ENCODE measurements around the gene RBM3.

RBM3 gene

DNA sequence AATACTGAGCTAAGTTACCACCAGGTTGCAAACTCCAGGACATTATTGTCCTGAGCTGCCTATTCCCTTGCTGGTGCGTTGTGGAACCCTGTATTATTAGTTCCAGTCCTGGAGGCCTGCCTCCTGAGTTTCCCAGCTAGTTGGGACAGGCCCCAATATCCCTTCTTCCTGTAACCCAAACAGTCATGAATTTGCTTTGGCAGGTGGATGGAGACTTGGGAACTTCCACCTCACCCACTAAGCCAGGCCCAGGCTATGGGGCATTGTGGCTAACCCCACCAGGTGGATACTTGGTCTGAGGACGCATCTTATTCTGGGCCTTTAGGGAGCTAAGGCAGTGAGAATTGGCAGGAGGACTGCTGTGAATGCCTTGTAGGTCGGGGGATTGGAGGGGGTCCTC, 5.0 kb downstream of the RBM3 start:
- DNase-seq, result no peak

DNA sequence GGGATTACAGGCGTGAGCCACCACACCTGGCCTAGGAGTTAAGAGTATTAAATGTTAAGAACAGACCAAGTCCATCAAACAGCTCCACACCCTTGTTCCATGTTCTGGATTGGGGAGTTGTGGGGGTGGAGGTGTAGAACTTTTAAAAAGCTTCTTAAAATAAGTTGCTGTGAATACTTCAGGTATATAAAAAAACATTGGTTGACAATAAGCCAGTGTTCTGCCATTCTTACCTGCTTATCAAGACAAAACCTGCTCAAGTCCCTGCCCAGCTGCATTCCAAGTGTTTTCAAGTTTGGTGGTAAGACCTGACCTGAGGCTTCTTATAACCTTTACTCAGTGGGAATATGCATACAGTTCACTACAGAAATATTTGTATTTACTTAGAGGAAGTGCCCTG, 6.4 kb downstream of the RBM3 start:
- DNase-seq, result no peak

GRCh38 chrX:48584698-48585097, 10.4 kb downstream of the RBM3 start:
- DNase-seq, result no peak

DNA sequence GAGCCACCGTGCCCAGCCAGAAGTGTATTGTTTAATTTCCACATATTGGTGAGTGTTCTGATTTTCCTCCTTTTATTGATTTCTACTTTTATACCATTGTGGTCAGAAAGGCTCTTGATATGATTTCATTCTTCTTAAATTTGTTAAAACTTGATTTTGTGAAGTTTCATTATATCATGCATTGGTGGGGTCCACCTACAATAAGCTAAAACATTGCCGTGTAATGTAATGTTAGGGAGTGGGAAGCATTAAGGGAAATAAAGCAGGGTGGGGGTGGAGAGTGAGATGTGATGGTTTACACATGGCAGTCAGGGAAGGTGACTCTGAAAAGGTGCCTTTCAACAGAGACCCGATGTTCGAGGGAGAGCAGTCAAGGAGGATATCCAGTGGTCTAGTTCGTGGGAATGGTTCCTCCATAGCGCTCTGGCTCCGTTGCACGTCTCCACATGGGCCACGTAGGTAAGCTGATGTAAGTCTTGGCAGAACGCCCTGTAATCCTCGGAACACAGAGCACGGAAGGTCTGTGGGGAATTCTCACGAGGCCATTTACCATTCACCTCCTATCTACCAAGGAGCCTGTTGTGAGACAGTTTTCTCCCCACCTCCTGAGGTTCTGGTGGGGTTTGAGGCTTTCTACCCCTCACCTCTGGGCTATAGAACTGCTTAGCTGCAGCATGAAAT, 15.3 kb downstream of the RBM3 start:
- DNase-seq, result no peak

- no peak for DNase-seq
These were observed 16.2 kb downstream of the RBM3 start for GRCh38 chrX:48590203-48591103.

- DNase-seq, result no peak
These were observed 17.0 kb downstream of the RBM3 start for GRCh38 chrX:48591255-48591791.

DNA sequence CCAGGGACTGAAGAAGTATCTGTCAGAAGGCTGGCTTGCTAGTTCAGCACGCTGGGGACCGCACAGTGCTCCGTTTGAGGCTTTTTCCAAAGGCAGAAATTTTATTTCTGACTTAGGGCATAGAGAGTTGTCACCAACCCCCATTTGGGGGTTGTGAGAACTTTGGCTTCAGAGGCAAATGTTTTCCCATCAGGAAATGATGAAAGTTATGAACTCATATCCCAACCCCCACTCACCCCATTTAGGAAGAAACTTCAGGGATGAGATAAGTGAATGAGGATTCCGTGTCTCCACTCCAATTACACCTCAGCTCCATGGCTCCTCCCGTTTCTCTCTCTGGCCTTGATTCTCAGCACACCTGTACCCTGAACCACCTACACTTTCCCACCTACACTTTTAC, 18.7 kb downstream of the RBM3 start:
- no peak for DNase-seq

GRCh38 chrX:48595929-48596328, 21.6 kb downstream of the RBM3 start:
- no peak for DNase-seq

- DNase-seq, result peak; percentile 86 to 87
These were observed 23.3 kb downstream of the RBM3 start, which contains the start of gene WDR13 for GRCh38 chrX:48597353-48598264. TSS of gene WDR13 (plus strand) at chrX:48597492. CDS start at chrX:48597997, 505 bp downstream.

DNA sequence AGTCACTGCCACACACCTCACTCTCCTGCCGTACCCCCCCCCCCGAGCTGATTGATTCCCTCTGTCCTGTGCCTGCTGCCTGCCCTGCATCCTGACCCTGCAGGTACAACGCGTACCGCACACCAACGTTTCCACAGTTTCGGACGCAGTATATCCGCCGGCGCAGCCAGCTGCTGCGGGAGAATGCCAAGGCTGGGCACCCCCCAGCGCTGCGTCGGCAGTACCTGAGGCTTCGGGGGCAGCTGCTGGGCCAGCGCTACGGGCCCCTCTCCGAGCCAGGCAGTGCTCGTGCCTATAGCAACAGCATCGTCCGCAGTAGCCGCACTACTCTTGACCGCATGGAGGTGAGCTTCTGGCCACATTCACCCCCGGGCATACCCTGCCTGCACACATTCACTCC, 24.3 kb downstream of the RBM3 start:
- no peak for DNase-seq

- no peak for DNase-seq
These were observed 25.1 kb downstream of the RBM3 start for GRCh38 chrX:48599341-48599740.

DNA sequence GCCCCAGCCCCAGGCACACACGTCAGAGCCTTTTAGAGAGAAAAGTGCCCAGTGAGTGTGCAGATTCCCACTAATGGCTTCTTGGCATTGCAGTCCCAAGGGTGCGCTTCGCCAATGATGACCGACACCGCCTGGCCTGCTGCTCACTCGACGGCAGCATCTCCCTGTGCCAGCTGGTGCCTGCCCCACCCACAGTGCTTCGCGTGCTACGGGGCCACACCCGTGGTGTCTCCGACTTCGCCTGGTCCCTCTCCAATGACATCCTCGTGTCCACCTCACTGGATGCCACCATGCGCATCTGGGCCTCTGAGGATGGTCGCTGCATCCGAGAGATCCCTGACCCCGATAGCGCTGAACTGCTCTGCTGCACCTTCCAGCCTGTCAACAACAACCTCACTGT, 25.9 kb downstream of the RBM3 start:
- no peak for DNase-seq

DNA sequence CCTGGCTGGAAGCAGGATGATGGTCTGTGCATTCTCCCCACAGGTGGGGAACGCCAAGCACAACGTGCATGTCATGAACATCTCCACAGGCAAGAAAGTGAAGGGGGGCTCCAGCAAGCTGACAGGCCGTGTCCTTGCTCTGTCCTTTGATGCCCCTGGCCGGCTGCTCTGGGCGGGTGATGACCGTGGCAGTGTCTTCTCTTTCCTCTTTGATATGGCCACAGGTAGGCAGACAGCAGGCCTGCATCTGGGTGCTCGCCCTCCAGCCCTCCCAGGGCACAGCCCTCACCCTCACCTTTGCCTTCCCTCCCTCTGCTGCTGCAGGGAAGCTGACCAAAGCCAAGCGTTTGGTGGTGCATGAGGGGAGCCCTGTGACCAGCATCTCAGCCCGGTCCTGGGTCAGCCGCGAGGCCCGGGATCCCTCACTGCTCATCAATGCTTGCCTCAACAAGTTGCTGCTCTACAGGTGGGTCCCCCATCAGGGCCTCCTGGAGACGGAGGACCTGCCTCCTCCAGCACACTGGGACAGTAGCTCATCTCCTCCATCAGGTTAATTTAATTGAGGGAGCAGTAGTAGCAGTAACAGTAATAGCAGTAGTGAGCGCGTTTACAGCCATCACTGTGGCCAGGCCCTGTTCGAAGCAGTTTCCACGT, 27.6 kb downstream of the RBM3 start:
- DNase-seq, result no peak

GRCh38 chrX:48604701-48605100, 30.4 kb downstream of the RBM3 start:
- no peak for DNase-seq

DNA sequence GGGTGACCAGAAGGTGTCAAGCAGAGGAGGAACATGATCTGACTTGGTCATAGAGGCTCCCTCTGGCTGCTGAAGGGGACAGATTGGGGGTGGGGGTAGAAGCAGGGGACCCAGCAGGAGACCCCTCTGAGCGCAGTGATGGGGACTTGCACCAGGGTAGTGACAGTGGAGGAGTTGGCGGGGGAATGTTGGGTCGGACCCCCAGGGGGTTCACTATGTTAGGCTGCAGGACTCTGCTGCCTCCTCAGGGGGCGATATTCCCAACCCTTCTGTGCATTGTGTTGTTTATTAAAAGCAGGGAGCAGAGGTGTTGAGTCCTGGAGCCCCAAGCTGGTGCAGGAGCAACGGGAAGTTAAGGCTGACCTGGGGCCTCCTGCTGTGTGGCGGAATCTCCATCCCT, 31.8 kb downstream of the RBM3 start:
- no peak for DNase-seq

- DNase-seq, result no peak
These were observed 37.4 kb downstream of the RBM3 start for GRCh38 chrX:48611703-48612102.

DNA sequence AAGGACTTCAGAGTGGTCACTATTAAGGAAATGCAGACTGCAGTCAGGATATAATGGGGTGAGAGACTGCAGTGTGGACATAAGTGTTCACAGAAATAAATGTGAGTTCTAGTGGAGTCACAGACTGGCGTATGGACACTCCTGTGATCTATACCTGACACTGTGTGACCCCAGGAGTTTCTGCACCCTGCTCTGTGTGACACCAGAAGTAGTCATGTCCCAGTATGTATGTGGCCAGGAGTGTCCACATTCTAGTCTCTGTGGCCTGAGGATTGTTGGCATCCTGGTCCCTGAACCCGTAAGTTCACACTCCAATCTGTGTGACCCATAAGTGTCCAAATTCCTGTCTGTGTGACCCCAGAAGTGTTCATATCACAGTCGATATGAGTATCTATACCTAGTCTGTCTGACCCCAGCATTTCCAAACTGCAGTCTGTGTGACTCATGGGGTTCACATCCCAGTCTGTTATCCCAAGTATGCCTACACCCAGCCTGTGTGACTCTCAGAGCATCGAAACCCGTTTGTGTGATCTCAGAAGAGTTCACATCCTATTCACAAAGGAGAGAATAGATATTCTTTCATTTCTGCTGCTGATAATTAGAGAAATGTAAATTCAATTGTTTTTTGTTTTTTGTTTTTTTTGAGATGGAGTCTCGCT, 39.3 kb downstream of the RBM3 start:
- DNase-seq, result no peak

DNA sequence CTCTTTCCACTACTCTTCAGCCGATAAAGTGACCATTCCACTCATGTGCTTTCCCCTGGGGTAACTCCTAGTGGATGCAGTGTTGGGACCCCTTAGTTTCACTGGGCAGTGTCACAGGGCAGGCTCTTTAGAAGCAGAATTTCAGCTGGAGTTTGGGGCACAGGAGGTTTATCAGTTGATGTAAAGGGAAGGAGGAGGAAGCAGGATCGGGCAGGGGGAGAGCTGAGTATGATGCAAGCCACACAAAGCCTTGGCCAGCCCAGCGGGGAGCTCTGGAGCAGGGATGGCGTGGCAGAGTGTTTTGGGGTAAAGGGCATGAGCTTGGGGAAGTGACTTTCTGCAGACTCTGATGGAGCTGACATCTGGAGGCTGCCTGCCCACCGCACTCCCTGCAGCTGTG, 42.3 kb downstream of the RBM3 start:
- DNase-seq, result no peak

DNA sequence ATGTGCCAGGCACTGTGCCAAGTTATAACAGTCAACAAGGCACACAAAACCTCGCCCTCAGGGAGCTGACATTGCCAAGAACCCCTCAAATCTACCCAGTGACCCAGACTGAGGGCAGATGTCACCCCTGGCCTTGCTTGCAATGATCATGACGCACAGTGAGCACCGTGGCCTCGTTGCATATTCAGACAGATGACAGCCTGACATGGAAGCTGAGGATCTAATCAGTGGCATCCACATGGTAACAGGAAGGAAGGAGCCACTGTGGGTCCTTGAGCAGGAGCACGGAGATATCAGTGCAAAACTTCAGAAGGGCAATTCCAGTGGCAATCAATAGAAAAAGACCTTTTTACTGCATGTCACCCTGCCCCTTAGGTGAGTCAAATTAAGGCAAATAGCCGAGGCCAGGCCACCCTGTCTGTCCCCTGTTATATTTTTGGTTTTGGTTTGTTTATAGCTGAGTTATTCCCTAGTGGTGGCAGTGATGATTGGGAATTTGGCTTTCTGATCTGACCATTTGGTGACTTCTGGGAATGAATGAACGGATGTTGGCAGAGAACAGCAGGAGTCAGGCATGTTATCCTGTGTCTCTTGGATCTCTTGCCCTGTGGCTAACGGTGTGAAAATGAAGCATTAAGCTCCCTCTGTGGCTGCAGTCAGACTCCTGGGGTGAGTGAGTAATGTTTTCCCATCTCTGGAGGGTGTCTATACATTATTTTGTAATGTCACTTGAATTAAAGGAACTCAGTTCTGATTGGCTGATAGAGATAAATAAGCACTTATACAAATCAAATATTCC, 43.5 kb downstream of the RBM3 start:
- DNase-seq, result no peak

- no peak for DNase-seq
These were observed 52.4 kb downstream of the RBM3 start for GRCh38 chrX:48626401-48627298.

All from activated CD4-positive, alpha-beta T cell treated with anti-CD3 and anti-CD28 coated beads, Interleukin-2, amount 50 U/mL, for 4 hours (primary cell).